HepG2 (cell line): ENCODE data around the gene G0S2. TPM values are rescaled to one million over a fixed set of nuclear protein-coding genes. Genes with fewer than 3 reads are reported as not detected.

ENCODE experiments used
- ATAC-seq: fragments of 200-7000 bp; cut with Tn5 transposase; 3 replicates; pipeline ENCODE4 v1.9.1; 2020; ENCODE audit warnings: mild to moderate bottlenecking, moderate library complexity
- BruUV-seq: library from RNA; stranded (reverse); fragments of 400-500 nt; replicated peaks from 2 replicates; lab custom pipeline; 2021; lab: Mats Ljungman, UMichigan
- CTCF ChIA-PET: fragments of 300-600 bp; formaldehyde crosslinking; extraction: SDS; loops from one replicate; lab custom pipeline; 2021; ENCODE audit warnings: low total read pairs, inconsistent platforms, low intra/inter-chr PET ratio; lab: Yijun Ruan, JAX
- POLR2A ChIA-PET: fragments of 350-600 bp; sonication (Branson Sonifier 250); formaldehyde crosslinking; loops from one replicate; lab custom pipeline; 2020; ENCODE audit warnings: antibody characterized with exemption, inconsistent platforms; lab: Yijun Ruan, JAX
- DNase-seq: peaks from one replicate; pipeline ENCODE4 v3.0.0-alpha.2; 2015; ENCODE audit warnings: low spot score
- FAIRE-seq: peaks from 3 replicates; lab custom pipeline; 2011; peaks lifted over from hg19 to GRCh38; lab: Jason Lieb, UNC
- H2AFZ ChIP-seq: one replicate; pipeline ENCODE4 v1.6.1; 2011; ENCODE audit warnings: low read length, inconsistent platforms
- H3K27ac ChIP-seq: fragments of 300-600 bp; 3 replicates; pipeline ENCODE4 v1.8.0; 2011; ENCODE audit warnings: mixed run types, mild to moderate bottlenecking, mixed read lengths, low read length, inconsistent platforms; ENCODE audit not compliant: insufficient read depth; ENCODE audit errors: extremely low read length
- H3K27me3 ChIP-seq, 2 experiments: fragments of 200-600 bp in 1 of 2; 2 replicates in 1 of 2; 3 replicates in 1 of 2; pipeline versions ENCODE4 v1.6.0 to v1.8.0; 2011; ENCODE audit warnings: low read length in 2 of 2, mild to moderate bottlenecking in 2 of 2, moderate library complexity in 2 of 2, inconsistent platforms in 1 of 2; ENCODE audit not compliant: insufficient read depth in 2 of 2, control insufficient read depth in 1 of 2
- H3K36me3 ChIP-seq, 2 experiments: fragments of 200-600 bp in 1 of 2; replicated peaks in 1 of 2; 2 replicates in 1 of 2; 3 replicates in 1 of 2; pipeline versions ENCODE4 v1.5.1 to v1.8.0; 2011; ENCODE audit warnings: low read length in 2 of 2, inconsistent platforms in 1 of 2; ENCODE audit not compliant: insufficient read depth in 2 of 2, control insufficient read depth in 1 of 2
- H3K4me1 ChIP-seq: 2 replicates; pipeline ENCODE4 v1.5.1; 2012; ENCODE audit warnings: low read length, inconsistent platforms; ENCODE audit not compliant: insufficient read depth
- H3K4me2 ChIP-seq: 2 replicates; pipeline ENCODE4 v1.6.0; 2011; ENCODE audit warnings: low read depth, low read length, inconsistent platforms
- H3K4me3 ChIP-seq, 3 experiments: fragments of 200-600 bp in 1 of 3; sonication (generic), shearing (Covaris generic) in 1 of 3; replicated peaks in 1 of 3; 2 replicates each; pipeline ENCODE4 v1.5.1; 2011 to 2016; ENCODE audit warnings: low read length in 3 of 3, inconsistent platforms in 2 of 3, low read depth in 2 of 3, mild to moderate bottlenecking in 2 of 3, control low read depth in 1 of 3, mixed read lengths in 1 of 3; ENCODE audit not compliant: insufficient read depth in 1 of 3
- H3K79me2 ChIP-seq: one replicate; pipeline ENCODE4 v1.6.1; 2011; ENCODE audit warnings: low read length, inconsistent platforms; ENCODE audit not compliant: insufficient read depth
- H3K9ac ChIP-seq: 2 replicates; pipeline ENCODE4 v1.6.0; 2011; ENCODE audit warnings: mild to moderate bottlenecking, low read depth, low read length, inconsistent platforms; ENCODE audit not compliant: insufficient read depth
- H3K9me3 ChIP-seq: 2 replicates; pipeline ENCODE4 v1.5.1; 2012; ENCODE audit warnings: mild to moderate bottlenecking, low read length
- H4K20me1 ChIP-seq: 2 replicates; pipeline ENCODE4 v1.6.0; 2011; ENCODE audit warnings: inconsistent platforms, mild to moderate bottlenecking, low read length, moderate library complexity; ENCODE audit not compliant: insufficient read depth
- ATF1 ChIP-seq: IDR thresholded peaks from 2 replicates; pipeline ENCODE4 v1.6.1; 2016; ENCODE audit warnings: mild to moderate bottlenecking, control low read depth
- BHLHE40 ChIP-seq: IDR thresholded peaks from 2 replicates; pipeline ENCODE4 v1.6.1; 2011; ENCODE audit warnings: low read length, improper control_type of control experiment
- NONO ChIP-seq, 2 experiments: fragments of 450-650 bp in 1 of 2; sonication (generic) in 1 of 2; formaldehyde crosslinking in 1 of 2; IDR thresholded peaks in 1 of 2; conservative IDR thresholded peaks in 1 of 2; 2 replicates each; pipeline versions ENCODE4 v1.6.1 to v1.8.0; 2017 to 2022; ENCODE audit warnings: mild to moderate bottlenecking in 1 of 2, missing genetic modification reagents in 1 of 2, moderate library complexity in 1 of 2
- PRMT3 ChIP-seq: sonication (generic); formaldehyde crosslinking; IDR thresholded peaks from 2 replicates; pipeline ENCODE4 v1.8.1; 2022; ENCODE audit warnings: low read depth, mild to moderate bottlenecking, moderate library complexity, missing genetic modification reagents, borderline replicate concordance
- ZNF691 ChIP-seq: sonication (generic); formaldehyde crosslinking; IDR thresholded peaks from 2 replicates; pipeline ENCODE4 v1.4.0; 2020; ENCODE audit warnings: missing genetic modification reagents, low read depth, mild to moderate bottlenecking, borderline replicate concordance
- ZNF850 ChIP-seq: sonication (generic); formaldehyde crosslinking; conservative IDR thresholded peaks from 2 replicates; pipeline ENCODE4 v1.9.0; 2021; ENCODE audit warnings: mild to moderate bottlenecking, missing genetic modification reagents
- WGBS: methylation state at CpG from one replicate; pipeline ENCODE4 v1.1.6; 2017; ENCODE audit warnings: low lambda C conversion rate; 5-methylcytosine and 5-hydroxymethylcytosine counted together
- in situ Hi-C: cut with HindIII; loops from 2 replicates; pipeline ENCODE4 v1.10.0; 2017; ENCODE audit warnings: low pct_unique_long_range_greater_than_20kb; ENCODE audit not compliant: extremely low pct_ligation_motif_present
- intact Hi-C: fragments of 100-400 bp; cut with micrococcal nuclease; formaldehyde crosslinking; loops from one replicate; pipeline ENCODE4 v1.10.0; 2022; ENCODE audit not compliant: unreplicated experiment
- polyA plus RNA-seq, 8 experiments: library from polyadenylated mRNA; depleted of rRNA in 3 of 8; stranded (reverse) in 7 of 8; unstranded in 1 of 8; fragments of >200 nt; fragmentation: Illumina TruSeq in 4 of 8; extraction: Trizol in 4 of 8; gene quantifications; 2 replicates each; pipeline versions ENCODE4 v1.2.1 to v1.2.3, GENCODE V29; 2011 to 2016; ENCODE audit warnings: low read depth in 4 of 8, missing spikeins in 1 of 8, mixed read lengths in 1 of 8; ENCODE audit not compliant: insufficient read depth in 1 of 8
- total RNA-seq, 5 experiments: library from RNA; depleted of rRNA; stranded (reverse); fragments of >200 nt; fragmentation: Illumina TruSeq; extraction: Trizol; gene quantifications; 2 replicates each; pipeline ENCODE4 v1.2.3, GENCODE V29; 2016; ENCODE audit warnings: low read depth in 1 of 5
- TF ChIP-seq, protein P1 (sequence below): sonication (generic); formaldehyde crosslinking; IDR thresholded peaks from 2 replicates; pipeline ENCODE4 v1.5.0; 2020; ENCODE audit warnings: missing genetic modification reagents
- TF ChIP-seq, protein P2 (sequence below): sonication (generic); formaldehyde crosslinking; IDR thresholded peaks from 2 replicates; pipeline ENCODE4 v1.9.0; 2021; ENCODE audit warnings: missing genetic modification reagents, borderline replicate concordance
- TF ChIP-seq, protein P3 (sequence below): sonication (generic); formaldehyde crosslinking; IDR thresholded peaks from 2 replicates; pipeline ENCODE4 v1.4.0; 2020; ENCODE audit warnings: missing genetic modification reagents, borderline replicate concordance

The G0S2 gene
- total and polyA plus RNA-seq, 2 of the 13 experiments (the other 11 are each of a cell fraction or from before 2014, with no cell fraction given), result not detected

DNA sequence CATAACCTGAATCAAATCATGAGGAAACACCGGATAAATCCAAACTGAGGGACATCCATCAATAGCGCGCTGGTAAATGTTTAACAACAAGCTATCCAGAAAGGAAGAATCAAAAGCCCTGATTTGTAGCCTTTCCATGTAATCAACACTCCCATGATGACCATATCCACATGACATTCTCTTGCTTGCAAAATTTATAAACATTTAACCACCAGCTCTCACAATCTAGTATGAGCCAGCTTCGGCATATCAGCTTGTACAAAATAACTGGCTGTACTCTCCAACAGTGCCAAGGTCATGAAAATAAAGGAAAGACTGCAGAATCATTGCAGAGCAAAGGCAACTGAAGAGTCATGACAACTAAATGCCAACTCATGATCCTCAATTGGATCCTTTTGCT, 45.1 kb downstream of the G0S2 start:
- WGBS, result 69% methylated on average over 4 of the region's 4 CpGs
- Histone ChIP-seq H3K27me3 (no peaks in the 10 kb centered on the region), H3K36me3 (no peaks in the 10 kb centered on the region), H2AFZ (no peak overlapping the region), H3K4me1 (no peaks in the 10 kb centered on the region), H3K27ac (no peak overlapping the region), H3K4me2 (no peak overlapping the region), H3K9ac (no peak overlapping the region), H3K79me2 (no peaks in the 10 kb centered on the region), H3K4me3 (no peak overlapping the region), H3K9me3 (no peaks in the 10 kb centered on the region), H4K20me1 (no peaks in the 10 kb centered on the region)
- no peak for FAIRE-seq
- intact Hi-C loops, result no loop called here
- DNase-seq, result no peak
- ATAC-seq, result no peak
- no TSS peak for BruUV-seq
- CTCF ChIA-PET, result no interaction called here
- in situ Hi-C loops, result loop anchor here (25.0 kb wide), 1 partner anchor 608 kb away; no protein-coding TSS in a partner anchor
- POLR2A ChIA-PET, result no interaction called here
- no peak for TF ChIP-seq ZNF850
- TF ChIP-seq NONO (IDR thresholded peaks at IDR 0.05), result no peak
- no peak for TF ChIP-seq NONO (CRISPR knock-in tag; conservative IDR thresholded peaks at IDR 0.05)
- TF ChIP-seq, protein P1, sequence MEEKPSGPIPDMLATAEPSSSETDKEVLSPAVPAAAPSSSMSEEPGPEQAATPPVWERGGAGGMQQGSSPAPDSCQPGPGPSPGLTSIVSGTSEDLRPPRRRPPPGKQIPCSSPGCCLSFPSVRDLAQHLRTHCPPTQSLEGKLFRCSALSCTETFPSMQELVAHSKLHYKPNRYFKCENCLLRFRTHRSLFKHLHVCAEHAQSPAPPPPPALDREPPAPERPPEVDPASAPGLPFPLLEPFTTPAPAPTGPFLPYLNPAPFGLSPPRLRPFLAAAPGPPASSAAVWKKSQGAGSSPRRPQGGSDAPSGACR (CRISPR knock-in tag), result no peak

- Histone ChIP-seq H3K36me3 (no peaks in the 10 kb centered on the region), H4K20me1 (no peaks in the 10 kb centered on the region), H3K9ac (no peak overlapping the region), H3K4me2 (no peak overlapping the region), H3K4me3 (no peak overlapping the region), H2AFZ (no peak overlapping the region), H3K27me3 (no peaks in the 10 kb centered on the region), H3K27ac (no peak overlapping the region), H3K9me3 (no peaks in the 10 kb centered on the region), H3K79me2 (no peaks in the 10 kb centered on the region), H3K4me1 (no peaks in the 10 kb centered on the region)
- no peak for FAIRE-seq
- no TSS peak for BruUV-seq
- DNase-seq, result no peak
- in situ Hi-C loops (loop anchor here (25.0 kb wide), 1 partner anchor 609 kb away; no protein-coding TSS in a partner anchor), intact Hi-C loops (no loop called here)
- 18% methylated on average over 2 of the region's 2 CpGs for WGBS
- ATAC-seq, result no peak
- ChIA-PET POLR2A (no interaction called here), CTCF (no interaction called here)
- TF ChIP-seq, protein P2, sequence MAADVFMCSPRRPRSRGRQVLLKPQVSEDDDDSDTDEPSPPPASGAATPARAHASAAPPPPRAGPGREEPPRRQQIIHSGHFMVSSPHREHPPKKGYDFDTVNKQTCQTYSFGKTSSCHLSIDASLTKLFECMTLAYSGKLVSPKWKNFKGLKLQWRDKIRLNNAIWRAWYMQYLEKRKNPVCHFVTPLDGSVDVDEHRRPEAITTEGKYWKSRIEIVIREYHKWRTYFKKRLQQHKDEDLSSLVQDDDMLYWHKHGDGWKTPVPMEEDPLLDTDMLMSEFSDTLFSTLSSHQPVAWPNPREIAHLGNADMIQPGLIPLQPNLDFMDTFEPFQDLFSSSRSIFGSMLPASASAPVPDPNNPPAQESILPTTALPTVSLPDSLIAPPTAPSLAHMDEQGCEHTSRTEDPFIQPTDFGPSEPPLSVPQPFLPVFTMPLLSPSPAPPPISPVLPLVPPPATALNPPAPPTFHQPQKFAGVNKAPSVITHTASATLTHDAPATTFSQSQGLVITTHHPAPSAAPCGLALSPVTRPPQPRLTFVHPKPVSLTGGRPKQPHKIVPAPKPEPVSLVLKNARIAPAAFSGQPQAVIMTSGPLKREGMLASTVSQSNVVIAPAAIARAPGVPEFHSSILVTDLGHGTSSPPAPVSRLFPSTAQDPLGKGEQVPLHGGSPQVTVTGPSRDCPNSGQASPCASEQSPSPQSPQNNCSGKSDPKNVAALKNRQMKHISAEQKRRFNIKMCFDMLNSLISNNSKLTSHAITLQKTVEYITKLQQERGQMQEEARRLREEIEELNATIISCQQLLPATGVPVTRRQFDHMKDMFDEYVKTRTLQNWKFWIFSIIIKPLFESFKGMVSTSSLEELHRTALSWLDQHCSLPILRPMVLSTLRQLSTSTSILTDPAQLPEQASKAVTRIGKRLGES, result no peak
- TF ChIP-seq BHLHE40 (no peak), ATF1 (CRISPR knock-in tag) (no peak), ZNF691 (CRISPR knock-in tag) (no peak), PRMT3 (CRISPR knock-in tag) (no peak)
- TF ChIP-seq, protein P3, sequence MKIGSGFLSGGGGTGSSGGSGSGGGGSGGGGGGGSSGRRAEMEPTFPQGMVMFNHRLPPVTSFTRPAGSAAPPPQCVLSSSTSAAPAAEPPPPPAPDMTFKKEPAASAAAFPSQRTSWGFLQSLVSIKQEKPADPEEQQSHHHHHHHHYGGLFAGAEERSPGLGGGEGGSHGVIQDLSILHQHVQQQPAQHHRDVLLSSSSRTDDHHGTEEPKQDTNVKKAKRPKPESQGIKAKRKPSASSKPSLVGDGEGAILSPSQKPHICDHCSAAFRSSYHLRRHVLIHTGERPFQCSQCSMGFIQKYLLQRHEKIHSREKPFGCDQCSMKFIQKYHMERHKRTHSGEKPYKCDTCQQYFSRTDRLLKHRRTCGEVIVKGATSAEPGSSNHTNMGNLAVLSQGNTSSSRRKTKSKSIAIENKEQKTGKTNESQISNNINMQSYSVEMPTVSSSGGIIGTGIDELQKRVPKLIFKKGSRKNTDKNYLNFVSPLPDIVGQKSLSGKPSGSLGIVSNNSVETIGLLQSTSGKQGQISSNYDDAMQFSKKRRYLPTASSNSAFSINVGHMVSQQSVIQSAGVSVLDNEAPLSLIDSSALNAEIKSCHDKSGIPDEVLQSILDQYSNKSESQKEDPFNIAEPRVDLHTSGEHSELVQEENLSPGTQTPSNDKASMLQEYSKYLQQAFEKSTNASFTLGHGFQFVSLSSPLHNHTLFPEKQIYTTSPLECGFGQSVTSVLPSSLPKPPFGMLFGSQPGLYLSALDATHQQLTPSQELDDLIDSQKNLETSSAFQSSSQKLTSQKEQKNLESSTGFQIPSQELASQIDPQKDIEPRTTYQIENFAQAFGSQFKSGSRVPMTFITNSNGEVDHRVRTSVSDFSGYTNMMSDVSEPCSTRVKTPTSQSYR (CRISPR knock-in tag), result no peak
Measured at GRCh38 chr1:209720826-209721225, 45.6 kb downstream of the G0S2 start.
